Endothelial cell of umbilical vein (primary cell): ENCODE data around the gene TOGARAM2. TPM values are rescaled to one million over a fixed set of nuclear protein-coding genes. Genes with fewer than 3 reads are reported as not detected.

Source experiments
- BruUV-seq: library from RNA; stranded (reverse); fragments of 400-500 nt; replicated peaks from 2 replicates; lab custom pipeline; 2021; lab: Mats Ljungman, UMichigan
- CTCF ChIA-PET: fragments of 300-600, 350-600 bp; sonication (Branson Sonifier 250); formaldehyde crosslinking; loops from one replicate; lab custom pipeline; 2021; ENCODE audit warnings: antibody characterized with exemption, inconsistent platforms; lab: Charles Lee
- POLR2A ChIA-PET: fragments of 300-600, 350-600 bp; sonication (Branson Sonifier 250); formaldehyde crosslinking; loops from one replicate; lab custom pipeline; 2021; ENCODE audit warnings: antibody characterized with exemption, inconsistent platforms; lab: Charles Lee
- DNase-seq: peaks from one replicate; pipeline ENCODE4 v3.0.0-alpha.2; 2011; ENCODE audit warnings: low read depth, low spot score
- FAIRE-seq: peaks from 2 replicates; lab custom pipeline; 2011; peaks lifted over from hg19 to GRCh38; lab: Jason Lieb, UNC
- H2AFZ ChIP-seq: 2 replicates; pipeline ENCODE4 v1.6.0; 2012; ENCODE audit warnings: low read depth, low read length, control low read depth, inconsistent platforms
- H3K27ac ChIP-seq: 2 replicates; pipeline ENCODE4 v1.5.1; 2011; ENCODE audit warnings: low read depth, mild to moderate bottlenecking, control low read depth, low read length, moderate library complexity; ENCODE audit not compliant: insufficient read depth
- H3K27me3 ChIP-seq, 2 experiments: 2 replicates each; pipeline versions ENCODE4 v1.6.0 to v1.6.1; 2011; ENCODE audit warnings: low read length in 2 of 2, mixed read lengths in 1 of 2; ENCODE audit not compliant: control insufficient read depth in 2 of 2, insufficient read depth in 2 of 2
- H3K36me3 ChIP-seq, 2 experiments: 2 replicates in 1 of 2; 3 replicates in 1 of 2; pipeline ENCODE4 v1.5.1; 2011; ENCODE audit warnings: low read length in 2 of 2, mild to moderate bottlenecking in 1 of 2, moderate library complexity in 1 of 2; ENCODE audit not compliant: control insufficient read depth in 2 of 2, insufficient read depth in 2 of 2; ENCODE audit errors: extremely low read depth in 1 of 2
- H3K4me1 ChIP-seq: 3 replicates; pipeline ENCODE4 v1.5.1; 2011; ENCODE audit warnings: mild to moderate bottlenecking, low read length; ENCODE audit not compliant: control insufficient read depth, insufficient read depth; ENCODE audit errors: extremely low read depth
- H3K4me2 ChIP-seq: 2 replicates; pipeline ENCODE4 v1.6.1; 2011; ENCODE audit warnings: low read length, control low read depth, mixed read lengths; ENCODE audit not compliant: insufficient read depth
- H3K4me3 ChIP-seq, 3 experiments: fragments of 200-600 bp in 1 of 3; sonication (generic), shearing (Covaris generic) in 1 of 3; replicated peaks in 1 of 3; 2 replicates each; pipeline ENCODE4 v1.5.1; 2011 to 2016; ENCODE audit warnings: control low read depth in 3 of 3, low read length in 3 of 3, mild to moderate bottlenecking in 2 of 3, inconsistent platforms in 1 of 3, low read depth in 1 of 3, moderate library complexity in 1 of 3; ENCODE audit not compliant: insufficient read depth in 1 of 3
- H3K79me2 ChIP-seq: 2 replicates; pipeline ENCODE4 v1.6.0; 2012; ENCODE audit warnings: low read length, inconsistent platforms; ENCODE audit not compliant: control insufficient read depth, insufficient read depth
- H3K9ac ChIP-seq: replicated peaks from 2 replicates; pipeline ENCODE3; 2011; ENCODE audit warnings: low read length, control low read depth; ENCODE audit not compliant: insufficient read depth; ENCODE audit errors: extremely low read depth
- H3K9me1 ChIP-seq: replicated peaks from 3 replicates; pipeline ENCODE4 v1.6.0; 2011; ENCODE audit warnings: mild to moderate bottlenecking, low read length; ENCODE audit not compliant: control insufficient read depth, insufficient read depth; ENCODE audit errors: extremely low read depth
- H3K9me3 ChIP-seq: replicated peaks from 2 replicates; pipeline ENCODE4 v1.5.1; 2012; ENCODE audit warnings: low read length, inconsistent platforms; ENCODE audit not compliant: control insufficient read depth, insufficient read depth
- H4K20me1 ChIP-seq: replicated peaks from 2 replicates; pipeline ENCODE3; 2011; ENCODE audit warnings: mild to moderate bottlenecking, low read length; ENCODE audit not compliant: control insufficient read depth, insufficient read depth; ENCODE audit errors: extremely low read depth
- EZH2 ChIP-seq: IDR thresholded peaks from 2 replicates; pipeline ENCODE4 v1.6.1; 2012; ENCODE audit warnings: borderline replicate concordance, low read depth, mild to moderate bottlenecking, moderate library complexity, low read length, inconsistent platforms; ENCODE audit not compliant: severe bottlenecking
- GATA2 ChIP-seq: IDR thresholded peaks from 2 replicates; pipeline ENCODE4 v1.7.0; 2011; ENCODE audit warnings: low read depth, mild to moderate bottlenecking, moderate library complexity, mixed read lengths, low read length; ENCODE audit not compliant: insufficient read length, insufficient read depth
- JUN ChIP-seq: IDR thresholded peaks from 2 replicates; pipeline ENCODE4 v1.6.1; 2011; ENCODE audit warnings: borderline replicate concordance, low read depth; ENCODE audit not compliant: insufficient read length, insufficient read depth
- POLR2A ChIP-seq: IDR thresholded peaks from 2 replicates; pipeline ENCODE4 v1.6.1; 2012; ENCODE audit warnings: low read depth, mild to moderate bottlenecking, control low read depth, low read length
- POLR2AphosphoS5 ChIP-seq: IDR thresholded peaks from 2 replicates; pipeline ENCODE4 v1.6.1; 2012; ENCODE audit warnings: low read depth, mild to moderate bottlenecking, control low read depth, low read length, moderate library complexity; ENCODE audit not compliant: insufficient read depth
- dilution Hi-C: fragments of 300-500 bp; cut with MboI; formaldehyde crosslinking; loops from one replicate; pipeline ENCODE4 v1.15.0; 2019; ENCODE audit warnings: low sequenced_read_pairs; ENCODE audit not compliant: extremely low pct_ligation_motif_present
- intact Hi-C: fragments of 100-400 bp; cut with micrococcal nuclease; formaldehyde crosslinking; loops from one replicate; pipeline ENCODE4 v1.10.0; 2022
- polyA plus RNA-seq, 4 experiments: library from polyadenylated mRNA; depleted of rRNA in 3 of 4; stranded (reverse) in 3 of 4; unstranded in 1 of 4; fragments of >200 nt; gene quantifications; 2 replicates each; pipeline versions ENCODE4 v1.2.1 to v1.2.3, GENCODE V29; 2011 to 2012; ENCODE audit warnings: missing spikeins in 1 of 4
- total RNA-seq: library from RNA; stranded (reverse); gene quantifications from 2 replicates; pipeline ENCODE4 v1.2.3, GENCODE V29; 2021
- TF ChIP-seq, protein P1 (sequence below), 2 donors: IDR thresholded peaks; 1 replicate in 1 of 2; 2 replicates in 1 of 2; pipeline ENCODE4 v1.5.1; 2011; ENCODE audit warnings: low read length in 2 of 2, mild to moderate bottlenecking in 2 of 2, moderate library complexity in 2 of 2, control low read depth in 1 of 2, inconsistent platforms in 1 of 2, low read depth in 1 of 2; ENCODE audit not compliant: insufficient read depth in 1 of 2; ENCODE audit errors: extremely low read depth in 1 of 2

Gene TOGARAM2
- total and polyA plus RNA-seq, 2 donors (not counting 3 experiments of a cell fraction or from before 2014, with no cell fraction given), result not detected

DNA sequence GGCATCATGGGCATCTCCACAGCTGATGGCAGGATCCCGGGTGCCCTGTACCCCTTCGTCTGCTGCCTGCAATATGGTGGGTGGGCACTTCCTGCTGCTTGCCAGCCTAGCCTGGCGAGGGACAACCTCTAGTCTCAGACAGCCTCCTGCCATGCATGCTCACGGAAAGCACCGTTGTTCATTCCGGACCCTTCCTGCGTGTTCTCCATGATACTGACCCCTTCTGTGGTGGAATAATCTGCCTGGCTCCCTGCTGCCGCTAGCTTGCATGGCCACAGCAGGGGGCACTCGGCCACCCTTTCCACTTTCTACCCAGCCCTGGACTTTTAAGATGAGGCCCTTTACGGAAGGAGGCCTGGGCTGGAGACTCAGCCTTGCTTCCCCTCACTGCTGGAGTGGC is 81.3 kb downstream of the TOGARAM2 start:
- Histone ChIP-seq H3K4me1 (no peaks in the 10 kb centered on the region), H3K9ac (no peak overlapping the region), H3K4me3 (no peak overlapping the region), H3K36me3 (no peaks in the 10 kb centered on the region), H3K27ac (no peak overlapping the region), H3K9me3 (no peaks in the 10 kb centered on the region), H3K79me2 (no peaks in the 10 kb centered on the region), H4K20me1 (no peaks in the 10 kb centered on the region), H3K4me2 (no peak overlapping the region), H2AFZ (no peak overlapping the region), H3K9me1 (no peaks in the 10 kb centered on the region), H3K27me3 (no peaks in the 10 kb centered on the region)
- FAIRE-seq (no peak), DNase-seq (no peak)
- dilution Hi-C loops (no loop called here), intact Hi-C loops (no loop called here)
- CTCF ChIA-PET, result no interaction called here
- TF ChIP-seq POLR2AphosphoS5, result no peak
- no peak for TF ChIP-seq EZH2
- TF ChIP-seq, protein P1, sequence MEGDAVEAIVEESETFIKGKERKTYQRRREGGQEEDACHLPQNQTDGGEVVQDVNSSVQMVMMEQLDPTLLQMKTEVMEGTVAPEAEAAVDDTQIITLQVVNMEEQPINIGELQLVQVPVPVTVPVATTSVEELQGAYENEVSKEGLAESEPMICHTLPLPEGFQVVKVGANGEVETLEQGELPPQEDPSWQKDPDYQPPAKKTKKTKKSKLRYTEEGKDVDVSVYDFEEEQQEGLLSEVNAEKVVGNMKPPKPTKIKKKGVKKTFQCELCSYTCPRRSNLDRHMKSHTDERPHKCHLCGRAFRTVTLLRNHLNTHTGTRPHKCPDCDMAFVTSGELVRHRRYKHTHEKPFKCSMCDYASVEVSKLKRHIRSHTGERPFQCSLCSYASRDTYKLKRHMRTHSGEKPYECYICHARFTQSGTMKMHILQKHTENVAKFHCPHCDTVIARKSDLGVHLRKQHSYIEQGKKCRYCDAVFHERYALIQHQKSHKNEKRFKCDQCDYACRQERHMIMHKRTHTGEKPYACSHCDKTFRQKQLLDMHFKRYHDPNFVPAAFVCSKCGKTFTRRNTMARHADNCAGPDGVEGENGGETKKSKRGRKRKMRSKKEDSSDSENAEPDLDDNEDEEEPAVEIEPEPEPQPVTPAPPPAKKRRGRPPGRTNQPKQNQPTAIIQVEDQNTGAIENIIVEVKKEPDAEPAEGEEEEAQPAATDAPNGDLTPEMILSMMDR (IDR thresholded peaks at IDR 0.05; ENCODE audit: extremely low read depth in 1 of 2, insufficient read depth in 1 of 2, low read depth in 1 of 2, low read length in 2 of 2), result no peak
- TF ChIP-seq POLR2A, result no peak
- TF ChIP-seq GATA2, result no peak
- no peak for TF ChIP-seq JUN
- POLR2A ChIA-PET, result no interaction called here
- BruUV-seq, result no TSS peak

DNA sequence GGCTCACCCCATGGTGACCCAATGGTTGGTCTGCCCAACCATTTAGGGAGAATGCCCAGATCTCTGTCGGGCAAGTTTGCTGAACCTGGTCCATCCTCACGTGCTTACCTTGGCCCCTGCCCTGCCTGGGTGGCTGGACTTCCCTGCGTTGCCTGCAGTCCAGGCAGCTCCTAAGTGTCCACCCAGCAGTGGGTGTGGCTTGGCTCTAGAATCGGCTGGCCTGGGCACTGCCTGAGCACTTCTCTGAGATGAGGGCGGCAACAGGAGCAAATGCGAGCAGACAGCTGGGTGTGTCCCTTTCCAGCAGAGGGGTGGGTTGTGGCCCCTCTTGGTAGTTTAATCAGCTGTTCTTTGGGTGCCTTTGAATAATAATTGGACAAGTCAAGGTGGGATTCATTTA is 82.0 kb downstream of the TOGARAM2 start:
- ChIA-PET CTCF (interaction anchor here (0.9 to 1.0 kb wide), 3 partner anchors 9 to 24 kb away, joined by 3 read pairs; no protein-coding TSS in a partner anchor), POLR2A (no interaction called here)
- dilution Hi-C loops, result no loop called here
- H2AFZ ChIP-seq, result no peak overlapping the region
- no peak overlapping the region for H3K4me2 ChIP-seq
- TF ChIP-seq, protein P1 (IDR thresholded peaks at IDR 0.05; ENCODE audit: extremely low read depth in 1 of 2, insufficient read depth in 1 of 2, low read depth in 1 of 2, low read length in 2 of 2), result no peak
- BruUV-seq, result no TSS peak
- no peaks in the 10 kb centered on the region for H4K20me1 ChIP-seq
- intact Hi-C loops, result no loop called here
- H3K36me3 ChIP-seq, result no peaks in the 10 kb centered on the region
- no peaks in the 10 kb centered on the region for H3K9me1 ChIP-seq
- DNase-seq, result no peak
- H3K27ac ChIP-seq, result no peak overlapping the region
- no peaks in the 10 kb centered on the region for H3K9me3 ChIP-seq
- no peaks in the 10 kb centered on the region for H3K27me3 ChIP-seq
- H3K79me2 ChIP-seq, result no peaks in the 10 kb centered on the region
- H3K9ac ChIP-seq, result no peak overlapping the region
- H3K4me1 ChIP-seq, result no peaks in the 10 kb centered on the region
- FAIRE-seq, result no peak
- H3K4me3 ChIP-seq, result no peak overlapping the region
